Measurements from ENCODE around the gene LPIN1.

The LPIN1 gene

DNA sequence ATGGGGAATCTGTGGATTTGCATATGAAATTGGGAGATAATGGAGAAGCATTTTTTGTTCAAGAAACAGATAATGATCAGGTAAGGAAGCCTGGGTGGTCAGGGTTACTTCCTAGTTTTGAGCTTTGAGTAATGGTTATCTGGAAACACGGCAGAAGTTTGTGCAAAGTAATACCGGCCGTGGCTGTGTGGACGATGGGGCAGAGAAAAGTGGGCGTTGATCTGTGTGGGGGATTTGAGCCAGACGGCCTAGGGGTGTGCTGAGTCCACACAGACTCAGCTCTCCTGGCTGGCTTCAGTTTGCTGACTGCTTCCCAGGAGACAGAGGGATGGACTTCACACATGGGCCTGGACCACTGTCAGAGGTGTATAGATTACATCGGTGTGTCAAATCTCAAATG lies 21.3 kb downstream of the LPIN1 start:
- Mint-ChIP-seq H3K4me1 (ENCODE audit: low read depth) (peaks cover 15% of the 10 kb centered on the region), H3K27me3 (no peaks in the 10 kb centered on the region), H3K27ac (no peak overlapping the region), H3K36me3 (ENCODE audit: low read depth) (peaks cover 97% of the 10 kb centered on the region), H3K4me3 (no peak overlapping the region), H3K9me3 (no peaks in the 10 kb centered on the region)
- intact Hi-C loops (cut with micrococcal nuclease), result no loop called here

DNA sequence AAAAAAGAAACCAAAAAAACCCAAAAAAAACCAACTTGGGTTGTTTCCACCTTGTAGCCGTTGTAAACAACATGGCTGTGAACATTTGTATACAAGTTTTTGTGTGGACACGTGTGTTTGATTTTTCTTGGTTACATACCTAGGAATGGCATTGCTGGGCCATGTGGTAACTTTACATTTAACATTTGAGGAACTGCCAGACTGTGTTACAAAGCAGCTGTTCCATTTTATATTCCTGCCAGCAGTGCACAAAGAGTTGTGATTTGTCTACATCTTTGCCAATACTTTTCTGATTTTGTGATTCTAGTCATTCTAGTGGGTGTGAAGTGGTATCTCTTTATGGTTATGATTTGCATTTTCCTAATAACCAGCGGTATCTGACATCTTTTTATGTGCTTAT lies 22.5 kb downstream of the LPIN1 start:
- H3K9me3 Mint-ChIP-seq, result no peaks in the 10 kb centered on the region
- peaks cover 12% of the 10 kb centered on the region for H3K4me1 Mint-ChIP-seq (ENCODE audit: low read depth)
- intact Hi-C loops (cut with micrococcal nuclease), result no loop called here
- H3K36me3 Mint-ChIP-seq (ENCODE audit: low read depth), result peaks cover 97% of the 10 kb centered on the region
- H3K27ac Mint-ChIP-seq, result no peak overlapping the region
- no peaks in the 10 kb centered on the region for H3K27me3 Mint-ChIP-seq
- H3K4me3 Mint-ChIP-seq, result no peak overlapping the region

DNA sequence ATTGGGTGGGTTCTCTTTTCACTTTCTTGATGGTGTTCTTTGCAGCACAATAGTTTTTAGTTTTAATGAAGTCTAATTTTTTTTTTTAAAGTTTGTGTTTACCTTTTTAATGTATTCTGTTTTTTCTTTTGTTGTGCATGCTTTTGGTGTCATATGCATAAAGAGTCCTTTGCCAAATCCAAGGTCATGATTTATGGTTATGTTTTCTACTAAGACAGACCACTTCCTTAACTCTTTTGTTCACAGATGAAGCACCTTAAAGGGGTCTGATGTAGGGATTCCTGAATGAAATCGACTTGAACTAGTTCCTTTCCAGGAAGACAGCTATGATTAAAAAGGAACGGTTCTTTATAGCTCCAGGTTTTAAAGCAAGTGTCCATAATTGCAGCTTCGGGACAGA lies 23.1 kb downstream of the LPIN1 start:
- Mint-ChIP-seq H3K9me3 (no peaks in the 10 kb centered on the region), H3K27me3 (no peaks in the 10 kb centered on the region), H3K4me1 (ENCODE audit: low read depth) (peaks cover 12% of the 10 kb centered on the region), H3K36me3 (ENCODE audit: low read depth) (peaks cover 97% of the 10 kb centered on the region), H3K27ac (no peak overlapping the region), H3K4me3 (no peak overlapping the region)
- intact Hi-C loops (cut with micrococcal nuclease), result no loop called here

DNA sequence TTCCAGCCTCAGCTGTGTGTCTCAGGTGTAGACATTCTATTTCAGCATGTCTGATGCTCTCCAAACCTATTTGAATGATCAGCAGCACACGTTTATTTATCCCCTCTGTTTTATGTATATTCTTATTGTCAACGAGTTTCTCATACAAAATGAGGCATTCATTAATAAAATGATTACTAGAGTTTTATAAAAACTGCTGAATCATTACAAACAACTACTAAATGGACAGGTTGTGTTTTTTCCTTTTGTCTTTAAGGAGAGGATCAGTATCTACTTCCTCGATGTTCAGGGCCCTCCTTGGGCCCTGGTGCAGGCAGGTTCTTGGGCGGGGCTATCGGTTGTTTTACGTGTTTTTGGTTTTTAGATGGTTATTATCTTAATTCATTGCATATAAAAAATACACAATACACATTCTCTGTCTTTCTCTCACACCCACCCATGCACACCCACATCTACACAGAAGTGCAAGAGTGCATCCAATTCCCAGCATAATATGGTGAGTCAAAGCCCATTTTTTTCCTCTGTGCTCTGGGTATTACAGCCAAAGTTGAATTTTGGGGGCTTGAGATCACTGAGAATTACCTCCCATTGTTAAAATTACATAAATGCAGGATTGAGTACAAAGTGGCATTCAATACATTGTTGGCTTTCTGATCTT lies 24.2 kb downstream of the LPIN1 start:
- no peaks in the 10 kb centered on the region for H3K27me3 Mint-ChIP-seq
- H3K27ac Mint-ChIP-seq, result no peak overlapping the region
- intact Hi-C loops (cut with micrococcal nuclease), result no loop called here
- no peak overlapping the region for H3K4me3 Mint-ChIP-seq
- no peaks in the 10 kb centered on the region for H3K9me3 Mint-ChIP-seq
- H3K36me3 Mint-ChIP-seq (ENCODE audit: low read depth), result peaks cover 95% of the 10 kb centered on the region
- peaks cover 12% of the 10 kb centered on the region for H3K4me1 Mint-ChIP-seq (ENCODE audit: low read depth)

DNA sequence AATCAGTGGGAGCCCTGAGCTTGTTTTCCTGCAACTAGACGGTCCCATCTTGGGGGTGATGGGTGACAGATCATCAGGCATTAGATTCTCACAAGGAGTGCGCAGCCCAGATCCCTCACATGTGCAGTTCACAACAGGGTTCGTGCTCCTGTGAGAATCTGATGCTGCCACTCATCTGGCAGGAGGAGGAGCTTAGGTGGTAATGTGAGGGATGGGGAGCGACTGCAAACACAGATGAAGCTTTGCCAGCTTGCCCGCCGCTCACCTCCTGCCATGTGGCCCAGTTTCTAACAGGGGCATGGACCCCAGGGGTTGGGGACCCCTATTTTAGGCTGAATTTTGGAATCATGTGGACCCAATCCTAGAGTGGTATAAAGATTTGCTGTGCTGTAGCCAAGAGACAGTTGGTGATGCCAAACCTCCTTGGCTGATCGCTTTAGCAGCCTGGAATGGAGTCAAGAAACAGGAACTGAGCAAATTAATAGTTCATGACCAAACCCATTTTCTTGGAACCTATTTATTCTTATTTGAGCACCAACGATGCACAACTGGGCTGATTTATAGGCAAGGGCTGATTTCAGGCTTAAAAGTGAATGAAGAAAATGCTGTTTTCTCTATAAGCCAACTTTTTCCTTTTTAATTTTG lies 25.7 kb downstream of the LPIN1 start:
- Mint-ChIP-seq H3K4me3 (no peak overlapping the region), H3K4me1 (ENCODE audit: low read depth) (peaks cover 12% of the 10 kb centered on the region), H3K9me3 (no peaks in the 10 kb centered on the region), H3K36me3 (ENCODE audit: low read depth) (peaks cover 89% of the 10 kb centered on the region), H3K27ac (no peak overlapping the region), H3K27me3 (no peaks in the 10 kb centered on the region)
- intact Hi-C loops (cut with micrococcal nuclease), result no loop called here

DNA sequence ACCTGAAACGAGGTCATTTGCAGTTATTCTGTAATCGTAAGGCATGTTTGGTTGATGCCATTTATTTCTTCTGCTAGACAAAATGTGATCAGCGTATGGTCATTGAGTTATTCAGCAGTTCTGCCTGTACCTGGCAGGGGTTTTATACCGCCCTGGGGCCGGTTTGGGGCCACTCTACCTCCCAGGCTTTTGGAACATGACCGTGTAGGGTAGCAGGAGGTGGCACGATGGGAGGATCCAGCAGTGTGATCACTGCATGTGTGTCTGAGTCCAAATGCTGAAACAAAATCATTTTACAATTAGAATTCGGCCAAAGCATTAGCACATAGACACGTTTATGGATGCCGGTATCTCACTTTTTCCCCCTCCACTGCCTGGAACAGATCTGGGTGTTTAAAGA lies 26.7 kb downstream of the LPIN1 start:
- no peak overlapping the region for H3K4me3 Mint-ChIP-seq
- H3K36me3 Mint-ChIP-seq (ENCODE audit: low read depth), result peaks cover 88% of the 10 kb centered on the region
- H3K4me1 Mint-ChIP-seq (ENCODE audit: low read depth), result peaks cover 10% of the 10 kb centered on the region
- intact Hi-C loops (cut with micrococcal nuclease), result no loop called here
- no peaks in the 10 kb centered on the region for H3K9me3 Mint-ChIP-seq
- no peaks in the 10 kb centered on the region for H3K27me3 Mint-ChIP-seq
- H3K27ac Mint-ChIP-seq, result no peak overlapping the region

DNA sequence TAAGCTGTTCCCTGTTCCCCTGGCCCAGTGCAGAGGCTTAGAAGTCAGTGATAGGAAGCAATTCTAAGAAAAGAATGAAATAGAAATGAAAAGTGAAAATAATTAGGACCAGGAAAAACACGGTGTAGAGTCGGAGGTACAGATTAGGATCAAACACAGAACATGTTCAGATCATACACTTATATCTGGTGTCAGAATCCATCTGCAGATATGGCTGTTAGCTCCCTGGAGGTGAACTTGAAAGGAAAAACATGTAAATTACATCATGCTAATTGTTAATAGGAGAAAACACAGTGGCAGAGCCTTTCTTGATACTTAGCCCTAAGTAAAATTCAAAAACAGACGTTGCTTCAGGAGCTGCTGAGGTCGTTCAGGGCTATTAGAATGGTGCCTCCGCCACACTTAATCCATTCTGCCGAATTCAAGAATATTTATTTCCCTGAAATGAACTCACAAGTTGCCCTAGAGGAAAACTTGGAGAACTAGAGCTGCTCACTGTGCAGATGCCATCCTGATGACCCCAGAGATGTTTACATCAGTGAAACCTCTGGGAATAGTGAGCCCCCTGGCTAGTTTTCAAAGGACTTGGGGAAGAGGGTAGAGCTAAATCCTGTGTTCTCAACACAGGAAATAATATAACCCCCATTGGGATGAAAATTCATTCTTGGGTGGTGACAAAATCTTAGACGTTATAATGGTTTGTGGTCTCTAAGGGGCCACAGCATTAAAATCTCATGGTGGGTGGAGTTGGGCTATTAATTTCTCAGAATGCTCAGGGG lies 27.5 kb downstream of the LPIN1 start:
- no peaks in the 10 kb centered on the region for H3K9me3 Mint-ChIP-seq
- no peaks in the 10 kb centered on the region for H3K27me3 Mint-ChIP-seq
- H3K4me1 Mint-ChIP-seq (ENCODE audit: low read depth), result peaks cover 18% of the 10 kb centered on the region
- H3K4me3 Mint-ChIP-seq, result no peak overlapping the region
- no peak overlapping the region for H3K27ac Mint-ChIP-seq
- peaks cover 82% of the 10 kb centered on the region for H3K36me3 Mint-ChIP-seq (ENCODE audit: low read depth)
- intact Hi-C loops (cut with micrococcal nuclease), result no loop called here

DNA sequence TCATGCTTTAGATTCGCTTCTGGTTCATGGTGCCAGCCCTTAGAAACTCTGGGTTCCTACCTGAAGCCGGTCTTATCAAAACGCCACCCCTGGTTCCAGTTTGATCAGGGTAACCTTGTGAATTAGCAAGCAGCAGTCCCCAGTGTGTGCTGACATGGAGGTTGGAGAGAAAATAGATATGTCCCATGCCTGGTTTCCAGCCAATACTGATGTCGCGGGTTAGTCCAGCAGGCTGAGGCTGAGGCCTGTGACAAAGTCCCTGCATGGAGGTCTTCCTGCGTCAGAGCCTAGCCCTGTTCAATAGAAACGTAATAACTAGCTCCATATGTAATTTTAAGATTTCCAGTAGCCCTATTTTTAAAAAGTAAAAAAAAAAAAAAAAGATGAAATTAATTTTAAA lies 28.2 kb downstream of the LPIN1 start:
- no peaks in the 10 kb centered on the region for H3K27me3 Mint-ChIP-seq
- H3K9me3 Mint-ChIP-seq, result no peaks in the 10 kb centered on the region
- H3K36me3 Mint-ChIP-seq (ENCODE audit: low read depth), result peaks cover 82% of the 10 kb centered on the region
- no peak overlapping the region for H3K27ac Mint-ChIP-seq
- peaks cover 23% of the 10 kb centered on the region for H3K4me1 Mint-ChIP-seq (ENCODE audit: low read depth)
- intact Hi-C loops (cut with micrococcal nuclease), result no loop called here
- no peak overlapping the region for H3K4me3 Mint-ChIP-seq

DNA sequence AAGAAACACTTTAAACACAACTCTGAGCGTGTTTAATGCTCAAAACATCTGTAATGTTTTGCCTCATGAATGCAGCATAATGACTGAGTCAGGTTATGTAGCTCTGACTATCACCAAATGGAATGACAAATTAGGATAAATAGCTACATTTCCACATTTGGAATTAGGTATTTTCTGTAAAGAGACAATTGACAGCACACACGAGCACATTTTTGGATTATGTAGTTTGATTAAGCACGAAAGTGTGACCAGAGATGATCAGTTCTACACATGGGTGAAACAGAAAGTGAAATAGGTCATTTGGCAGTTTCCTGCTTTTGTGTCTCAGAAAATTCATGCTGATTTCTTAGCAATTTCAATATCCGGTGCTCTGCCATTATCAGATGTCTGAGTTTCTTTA lies 29.0 kb downstream of the LPIN1 start:
- Mint-ChIP-seq H3K4me1 (ENCODE audit: low read depth) (peaks cover 23% of the 10 kb centered on the region), H3K4me3 (no peak overlapping the region), H3K27me3 (no peaks in the 10 kb centered on the region), H3K27ac (no peak overlapping the region), H3K9me3 (no peaks in the 10 kb centered on the region), H3K36me3 (ENCODE audit: low read depth) (peaks cover 82% of the 10 kb centered on the region)
- intact Hi-C loops (cut with micrococcal nuclease), result loop anchor here (5.0 kb wide), 1 partner anchor 298 kb away; no protein-coding TSS in a partner anchor

DNA sequence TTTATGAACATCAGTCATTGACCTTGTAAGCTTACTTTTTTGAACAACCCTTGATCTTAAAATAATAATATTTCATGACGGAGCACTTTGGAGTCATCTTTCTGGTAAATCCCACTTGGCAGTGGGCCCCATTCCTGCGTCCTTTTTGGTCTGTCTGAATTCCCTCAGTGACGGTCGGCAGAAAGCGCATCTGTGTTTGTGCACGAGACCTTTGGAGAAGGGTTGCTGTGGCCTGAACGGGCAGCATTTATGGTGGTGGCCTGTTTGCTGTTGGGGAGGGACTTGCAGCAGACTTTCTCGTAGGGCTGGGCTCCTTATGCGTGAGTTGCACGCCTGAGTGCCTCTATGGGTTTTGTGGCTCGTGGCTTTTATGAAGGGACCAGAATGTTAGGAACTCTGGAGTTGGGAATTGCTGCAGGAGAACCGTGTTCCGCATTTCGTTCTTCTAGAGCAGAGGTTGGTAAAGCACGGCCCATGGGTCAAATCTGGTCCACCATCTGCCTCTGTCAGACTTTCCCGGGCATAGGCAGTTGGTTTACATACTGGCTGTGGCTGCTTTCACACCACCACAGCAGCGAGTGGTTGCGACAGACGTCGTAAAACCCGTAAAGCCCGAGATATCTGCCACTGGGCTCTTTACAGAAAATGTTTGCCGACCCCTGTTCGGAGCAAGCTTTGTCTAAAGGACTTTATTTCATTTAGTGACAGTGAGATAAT lies 30.8 kb downstream of the LPIN1 start:
- H3K27ac Mint-ChIP-seq, result no peak overlapping the region
- H3K4me1 Mint-ChIP-seq (ENCODE audit: low read depth), result peaks cover 18% of the 10 kb centered on the region
- intact Hi-C loops (cut with micrococcal nuclease), result loop anchor here (5.0 kb wide), 1 partner anchor 300 kb away; no protein-coding TSS in a partner anchor
- no peaks in the 10 kb centered on the region for H3K9me3 Mint-ChIP-seq
- H3K27me3 Mint-ChIP-seq, result no peaks in the 10 kb centered on the region
- no peak overlapping the region for H3K4me3 Mint-ChIP-seq
- peaks cover 82% of the 10 kb centered on the region for H3K36me3 Mint-ChIP-seq (ENCODE audit: low read depth)

DNA sequence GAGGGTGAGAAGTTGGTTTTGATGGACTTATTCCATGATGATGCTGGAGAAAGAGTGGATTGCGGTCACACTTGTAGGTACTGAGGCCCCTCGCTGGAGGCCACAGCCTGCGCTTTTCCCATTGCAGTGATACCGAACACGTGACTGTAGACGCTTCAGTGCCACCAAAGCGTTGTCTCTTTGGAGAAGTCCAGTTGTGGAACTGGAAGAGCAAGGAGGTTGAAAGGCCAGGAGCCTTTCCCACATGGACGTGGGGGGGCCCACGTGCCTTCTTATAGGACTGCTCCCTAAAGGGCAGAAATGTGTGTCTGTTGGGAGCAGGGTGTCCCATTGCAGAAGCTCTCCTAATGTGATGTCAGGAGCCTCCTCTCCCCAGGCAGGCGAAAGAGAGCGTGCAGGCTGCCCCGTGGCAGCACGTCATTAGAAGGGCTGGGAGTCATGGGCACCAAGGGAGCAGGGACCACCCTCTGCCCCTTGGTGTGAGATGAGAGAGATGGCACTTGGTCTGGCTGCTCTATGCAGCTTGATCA lies 31.5 kb downstream of the LPIN1 start:
- H3K27ac Mint-ChIP-seq, result no peak overlapping the region
- no peak overlapping the region for H3K4me3 Mint-ChIP-seq
- no peaks in the 10 kb centered on the region for H3K27me3 Mint-ChIP-seq
- intact Hi-C loops (cut with micrococcal nuclease), result loop anchor here (5.0 kb wide), 1 partner anchor 301 kb away; no protein-coding TSS in a partner anchor
- no peaks in the 10 kb centered on the region for H3K9me3 Mint-ChIP-seq
- H3K4me1 Mint-ChIP-seq (ENCODE audit: low read depth), result peaks cover 17% of the 10 kb centered on the region
- peaks cover 82% of the 10 kb centered on the region for H3K36me3 Mint-ChIP-seq (ENCODE audit: low read depth)

DNA sequence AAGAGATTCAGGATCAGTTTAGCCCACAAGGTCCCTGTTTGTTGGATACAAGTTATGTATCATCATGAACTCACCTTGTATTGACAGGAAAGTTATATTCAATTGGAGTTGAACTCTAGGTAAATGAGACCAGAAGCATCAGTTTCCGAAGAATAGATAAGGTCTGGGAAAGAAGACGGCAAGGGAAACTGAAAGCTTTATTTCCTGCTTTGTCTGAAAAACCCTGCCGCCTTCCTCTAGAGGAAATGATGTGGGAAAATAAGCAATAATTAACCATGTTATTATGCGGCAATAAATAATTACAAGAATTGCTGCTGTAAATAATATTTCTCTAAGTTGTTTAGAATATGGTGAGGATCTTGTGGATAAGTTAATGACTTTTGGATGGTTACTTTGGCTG lies 32.0 kb downstream of the LPIN1 start:
- H3K36me3 Mint-ChIP-seq (ENCODE audit: low read depth), result peaks cover 82% of the 10 kb centered on the region
- no peaks in the 10 kb centered on the region for H3K9me3 Mint-ChIP-seq
- intact Hi-C loops (cut with micrococcal nuclease), result loop anchor here (5.0 kb wide), 1 partner anchor 301 kb away; no protein-coding TSS in a partner anchor
- no peak overlapping the region for H3K4me3 Mint-ChIP-seq
- H3K27me3 Mint-ChIP-seq, result no peaks in the 10 kb centered on the region
- peaks cover 17% of the 10 kb centered on the region for H3K4me1 Mint-ChIP-seq (ENCODE audit: low read depth)
- no peak overlapping the region for H3K27ac Mint-ChIP-seq

DNA sequence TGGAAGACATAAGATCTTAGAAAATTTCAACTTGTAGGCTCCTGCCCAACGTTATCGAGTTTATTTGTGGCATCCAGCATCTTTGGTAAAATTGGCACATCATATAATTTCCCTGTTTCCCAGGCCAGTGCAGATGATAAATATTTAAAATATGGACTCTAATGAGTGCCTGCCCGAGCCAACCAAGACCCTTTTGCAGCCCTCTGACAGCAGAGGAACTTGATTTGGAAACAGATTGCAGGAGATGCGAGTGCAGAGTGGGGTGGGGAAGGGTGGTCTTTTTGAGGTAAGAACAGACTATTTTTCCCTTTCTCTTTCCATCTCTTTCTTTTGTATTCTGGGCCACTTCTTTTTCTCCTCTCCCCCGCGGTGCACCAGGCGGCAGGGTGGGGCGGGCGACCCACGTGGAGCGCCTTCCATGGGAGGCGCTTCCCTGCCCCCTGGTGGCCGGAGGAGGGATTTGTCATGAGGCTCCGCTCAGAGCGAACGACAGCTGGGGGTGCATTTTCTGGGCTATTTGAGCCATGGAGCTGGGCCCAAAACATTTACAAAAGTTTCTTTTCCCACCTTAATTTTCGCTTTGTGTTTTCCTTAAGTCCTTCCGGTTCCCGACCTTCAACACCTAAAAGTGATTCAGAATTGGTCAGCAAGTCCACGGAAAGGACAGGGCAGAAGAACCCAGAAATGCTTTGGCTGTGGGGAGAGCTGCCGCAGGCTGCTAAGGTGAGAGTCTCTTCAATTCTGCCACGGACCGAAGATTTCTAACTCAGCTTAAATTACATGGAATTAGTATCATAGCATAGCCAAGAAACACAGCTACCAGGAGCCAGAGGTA lies 32.7 kb downstream of the LPIN1 start:
- H3K4me3 Mint-ChIP-seq, result peak overlapping the region; percentile 48
- no peak overlapping the region for H3K27ac Mint-ChIP-seq
- H3K4me1 Mint-ChIP-seq (ENCODE audit: low read depth), result peaks cover 17% of the 10 kb centered on the region
- no peaks in the 10 kb centered on the region for H3K9me3 Mint-ChIP-seq
- no peaks in the 10 kb centered on the region for H3K27me3 Mint-ChIP-seq
- H3K36me3 Mint-ChIP-seq (ENCODE audit: low read depth), result peaks cover 82% of the 10 kb centered on the region
- intact Hi-C loops (cut with micrococcal nuclease), result loop anchor here (1.0 to 5.0 kb wide), 4 partner anchors 41 to 302 kb away; no protein-coding TSS in a partner anchor

Data from dendritic cell treated with granulocyte-macrophage colony-stimulating factor and Interleukin-4, amounts not matched to agents 40 ng/mL and 50 ng/mL, for 4 days (primary cell).